Measurements from ENCODE around the gene TACC2.

DNA sequence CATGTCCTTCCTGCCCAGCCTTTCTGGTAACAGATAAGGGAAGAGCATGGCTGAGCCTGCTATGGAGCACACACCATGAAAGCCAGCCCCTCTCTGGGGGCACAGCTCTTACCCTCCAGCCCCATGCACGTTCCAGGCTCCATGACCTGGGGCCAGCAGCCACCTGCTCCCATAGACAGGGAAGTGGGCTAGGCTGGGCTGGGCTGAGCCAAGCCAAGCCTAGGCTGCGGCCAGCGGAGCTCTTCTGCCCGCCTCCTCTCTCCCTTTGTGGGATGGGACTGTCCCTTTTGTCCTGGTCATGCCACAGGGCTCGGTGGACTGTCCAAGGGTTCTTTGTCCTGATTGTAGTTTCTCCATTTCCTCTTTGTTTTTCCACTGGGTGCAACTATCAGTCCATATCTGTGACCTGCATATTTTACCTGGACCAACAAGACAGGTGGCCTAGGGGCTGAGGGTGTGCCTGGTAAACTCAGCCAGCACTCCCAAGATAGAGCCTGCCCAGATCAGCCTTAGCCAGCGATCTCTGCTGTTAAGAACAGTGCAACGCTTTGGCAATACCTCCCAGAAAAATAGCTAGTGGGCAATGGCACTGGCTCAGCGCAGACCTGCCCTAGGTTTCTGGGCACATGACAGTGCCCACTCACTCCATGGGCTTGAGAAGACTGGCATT, 184.9 kb downstream of the TACC2 start:
- no peak for TF ChIP-seq EZH2phosphoT487 (IDR thresholded peaks at IDR 0.05)
- TF ChIP-seq CTCF (IDR thresholded peaks at IDR 0.05), result no peak
